ENCODE results near the gene KLRC3. TPM values are rescaled to one million over a fixed set of nuclear protein-coding genes. Genes with fewer than 3 reads are reported as not detected.
"Not testable (repeated sequence)": the region's sequence is repeated elsewhere in the genome, so short reads cannot be mapped to it uniquely, and the experiment has no call there.

The KLRC3 gene
- total and polyA plus RNA-seq, 4 donors, result 0.08 to 0.50 (median 0.14) TPM; not detected in 1

DNA sequence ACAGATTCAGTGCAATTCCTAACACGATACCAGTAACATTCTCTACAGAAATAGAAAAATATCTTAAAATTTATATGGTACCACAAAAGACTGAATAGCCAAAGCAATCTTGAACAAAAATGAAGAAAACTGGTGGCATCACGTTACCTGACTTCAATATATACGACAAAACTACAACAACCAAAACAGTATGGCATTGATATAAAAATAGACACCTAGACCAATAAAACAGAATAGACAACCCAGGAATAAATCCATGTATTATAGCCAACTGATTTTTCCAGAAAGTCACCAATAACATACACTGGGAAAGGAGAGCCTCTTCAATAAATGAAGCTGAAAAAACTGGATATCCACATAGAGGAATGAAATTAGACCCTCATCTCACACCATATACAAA, 36.2 kb downstream of the KLRC3 start:
- Histone ChIP-seq H3K4me3 (ENCODE audit: low read depth in 1 of 3, low read length in 3 of 3) (no peak overlapping the region), H3K9me3 (ENCODE audit: control insufficient read depth in 4 of 4, low read length in 3 of 4) (peaks cover 0 to 2% (median 0%) of the 10 kb centered on the region in 4 donors), H3K36me3 (ENCODE audit: control insufficient read depth in 4 of 4, insufficient read depth in 3 of 4, low read depth in 1 of 4, low read length in 3 of 4) (no peaks in the 10 kb centered on the region), H3K4me1 (ENCODE audit: control insufficient read depth in 4 of 4, insufficient read depth in 4 of 4, low read length in 3 of 4) (no peaks in the 10 kb centered on the region), H3K27ac (ENCODE audit: low read depth in 1 of 2, low read length in 2 of 2) (no peak overlapping the region), H3K9ac (ENCODE audit: low read depth in 1 of 2, low read length in 2 of 2) (no peak overlapping the region), H3K27me3 (ENCODE audit: control insufficient read depth in 4 of 4, insufficient read depth in 4 of 4, low read length in 3 of 4) (no peaks in the 10 kb centered on the region)
- 80% methylated on average over 3 of the region's 3 CpGs for WGBS
- DNase-seq (ENCODE audit: low spot score), result no peak
- TF ChIP-seq RAD21 (IDR thresholded peaks at IDR 0.05), result no peak
- no peak for TF ChIP-seq EGR1 (IDR thresholded peaks at IDR 0.05; ENCODE audit: low read depth in 2 of 2)
- TF ChIP-seq, protein P1, sequence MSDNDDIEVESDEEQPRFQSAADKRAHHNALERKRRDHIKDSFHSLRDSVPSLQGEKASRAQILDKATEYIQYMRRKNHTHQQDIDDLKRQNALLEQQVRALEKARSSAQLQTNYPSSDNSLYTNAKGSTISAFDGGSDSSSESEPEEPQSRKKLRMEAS (IDR thresholded peaks at IDR 0.05), result no peak
- TF ChIP-seq FOXA2 (IDR thresholded peaks at IDR 0.05), result no peak
- no peak for TF ChIP-seq RXRA (IDR thresholded peaks at IDR 0.05)
- TF ChIP-seq TAF1 (conservative IDR thresholded peaks at IDR 0.05), result no peak
- no peak for TF ChIP-seq FOXA1 (IDR thresholded peaks at IDR 0.05)
- no peak for TF ChIP-seq HNF4G (IDR thresholded peaks at IDR 0.05)
- TF ChIP-seq, protein P2, sequence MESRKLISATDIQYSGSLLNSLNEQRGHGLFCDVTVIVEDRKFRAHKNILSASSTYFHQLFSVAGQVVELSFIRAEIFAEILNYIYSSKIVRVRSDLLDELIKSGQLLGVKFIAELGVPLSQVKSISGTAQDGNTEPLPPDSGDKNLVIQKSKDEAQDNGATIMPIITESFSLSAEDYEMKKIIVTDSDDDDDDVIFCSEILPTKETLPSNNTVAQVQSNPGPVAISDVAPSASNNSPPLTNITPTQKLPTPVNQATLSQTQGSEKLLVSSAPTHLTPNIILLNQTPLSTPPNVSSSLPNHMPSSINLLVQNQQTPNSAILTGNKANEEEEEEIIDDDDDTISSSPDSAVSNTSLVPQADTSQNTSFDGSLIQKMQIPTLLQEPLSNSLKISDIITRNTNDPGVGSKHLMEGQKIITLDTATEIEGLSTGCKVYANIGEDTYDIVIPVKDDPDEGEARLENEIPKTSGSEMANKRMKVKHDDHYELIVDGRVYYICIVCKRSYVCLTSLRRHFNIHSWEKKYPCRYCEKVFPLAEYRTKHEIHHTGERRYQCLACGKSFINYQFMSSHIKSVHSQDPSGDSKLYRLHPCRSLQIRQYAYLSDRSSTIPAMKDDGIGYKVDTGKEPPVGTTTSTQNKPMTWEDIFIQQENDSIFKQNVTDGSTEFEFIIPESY (IDR thresholded peaks at IDR 0.05), result no peak
- TF ChIP-seq SP1 (IDR thresholded peaks at IDR 0.05), result no peak
- no peak for TF ChIP-seq GABPA (IDR thresholded peaks at IDR 0.05 in 1 of 2, conservative IDR thresholded peaks at IDR 0.05 in 1 of 2)
- TF ChIP-seq, protein P3, sequence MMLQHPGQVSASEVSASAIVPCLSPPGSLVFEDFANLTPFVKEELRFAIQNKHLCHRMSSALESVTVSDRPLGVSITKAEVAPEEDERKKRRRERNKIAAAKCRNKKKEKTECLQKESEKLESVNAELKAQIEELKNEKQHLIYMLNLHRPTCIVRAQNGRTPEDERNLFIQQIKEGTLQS (IDR thresholded peaks at IDR 0.05), result no peak
- TF ChIP-seq JUND (IDR thresholded peaks at IDR 0.05), result no peak
- TF ChIP-seq HNF4A (conservative IDR thresholded peaks at IDR 0.05), result no peak

DNA sequence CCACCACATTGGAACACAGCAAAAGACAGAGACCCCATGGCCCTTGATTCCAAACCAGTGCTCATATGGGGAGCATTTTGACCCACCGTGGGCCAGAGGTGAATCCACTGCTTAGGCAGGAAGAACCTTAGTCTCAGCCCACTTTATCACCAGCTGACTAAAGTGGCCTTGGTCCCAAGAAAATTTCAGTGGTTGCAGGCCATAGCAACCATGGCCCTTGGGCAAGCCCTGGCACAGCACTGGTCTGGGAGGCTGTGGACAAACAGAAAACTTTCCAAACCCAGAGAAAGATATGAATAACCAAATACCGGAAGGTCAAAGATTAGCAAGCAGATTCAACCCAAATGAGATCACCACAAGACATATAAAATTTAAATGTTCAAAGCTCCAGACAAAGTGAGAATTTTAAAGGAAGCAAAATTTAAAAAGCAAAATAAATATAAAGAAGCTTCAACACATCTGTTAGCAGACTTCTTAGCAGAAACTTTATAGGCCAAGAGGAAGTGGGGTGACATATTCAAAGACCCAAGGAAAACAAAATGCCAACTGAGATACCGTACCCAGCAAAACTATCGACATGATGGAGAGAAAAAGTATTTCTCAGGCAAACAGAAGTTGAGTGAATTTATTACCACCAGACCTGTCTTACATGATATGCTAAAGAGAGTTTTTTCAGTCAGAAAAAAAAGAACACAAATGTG, 38.3 kb downstream of the KLRC3 start:
- Histone ChIP-seq H3K9ac (ENCODE audit: low read depth in 1 of 2, low read length in 2 of 2) (peak overlapping the region in 1 of 2 donors; percentile 14), H3K27ac (ENCODE audit: low read depth in 1 of 2, low read length in 2 of 2) (no peak overlapping the region), H3K4me1 (ENCODE audit: control insufficient read depth in 4 of 4, insufficient read depth in 4 of 4, low read length in 3 of 4) (no peaks in the 10 kb centered on the region), H3K9me3 (ENCODE audit: control insufficient read depth in 4 of 4, low read length in 3 of 4) (peaks cover 0 to 2% (median 0%) of the 10 kb centered on the region in 4 donors), H3K27me3 (ENCODE audit: control insufficient read depth in 4 of 4, insufficient read depth in 4 of 4, low read length in 3 of 4) (no peaks in the 10 kb centered on the region), H3K36me3 (ENCODE audit: control insufficient read depth in 4 of 4, insufficient read depth in 3 of 4, low read depth in 1 of 4, low read length in 3 of 4) (no peaks in the 10 kb centered on the region), H3K4me3 (ENCODE audit: low read depth in 1 of 3, low read length in 3 of 3) (no peak overlapping the region)
- WGBS, result 87% methylated on average over 4 of the region's 4 CpGs
- TF ChIP-seq EGR1 (IDR thresholded peaks at IDR 0.05; ENCODE audit: low read depth in 2 of 2), result no peak
- TF ChIP-seq NR2F2 (IDR thresholded peaks at IDR 0.05), result no peak
- TF ChIP-seq GABPA (IDR thresholded peaks at IDR 0.05 in 1 of 2, conservative IDR thresholded peaks at IDR 0.05 in 1 of 2), result no peak
- TF ChIP-seq, protein P1 (IDR thresholded peaks at IDR 0.05), result no peak
- no peak for DNase-seq (ENCODE audit: low spot score)

DNA sequence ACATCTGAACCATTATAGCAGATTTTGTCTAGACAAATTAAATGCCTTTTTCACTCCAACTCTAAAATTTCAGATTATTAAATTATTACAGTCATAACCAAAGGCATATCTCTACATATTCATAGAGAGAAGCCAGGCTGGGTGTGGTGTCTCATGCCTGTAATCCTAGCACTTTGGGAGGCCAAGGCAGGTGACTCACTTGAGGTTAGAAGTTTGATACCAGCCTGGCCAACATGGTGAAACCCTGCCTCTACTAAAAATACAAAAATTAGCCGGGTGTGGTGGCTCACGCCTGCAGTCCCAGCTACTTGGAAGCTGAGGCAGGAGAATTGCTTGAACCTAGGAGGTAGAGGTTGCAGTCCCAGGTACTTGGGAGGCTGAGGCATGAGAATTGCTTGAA, 41.7 kb downstream of the KLRC3 start:
- H3K9ac ChIP-seq (ENCODE audit: low read depth in 1 of 2, low read length in 2 of 2); H3K4me3 ChIP-seq (ENCODE audit: low read depth in 1 of 3, low read length in 3 of 3); H3K27ac ChIP-seq (ENCODE audit: low read depth in 1 of 2, low read length in 2 of 2); H3K4me1 ChIP-seq (ENCODE audit: control insufficient read depth in 4 of 4, insufficient read depth in 4 of 4, low read length in 3 of 4); H3K27me3 ChIP-seq (ENCODE audit: control insufficient read depth in 4 of 4, insufficient read depth in 4 of 4, low read length in 3 of 4); DNase-seq (ENCODE audit: low spot score); H3K9me3 ChIP-seq (ENCODE audit: control insufficient read depth in 4 of 4, low read length in 3 of 4); H3K36me3 ChIP-seq (ENCODE audit: control insufficient read depth in 4 of 4, insufficient read depth in 3 of 4, low read depth in 1 of 4, low read length in 3 of 4): not testable (repeated sequence)
- 90% methylated on average over 2 of the region's 2 CpGs for WGBS
